ENCODE measurements around the gene CFTR.
"Not testable (repeated sequence)": the region's sequence is repeated elsewhere in the genome, so short reads cannot be mapped to it uniquely, and the experiment has no call there.

Gene CFTR

GRCh38 chr7:117698018-117698417 lies 218.2 kb downstream of the CFTR start:
- no peak for DNase-seq

GRCh38 chr7:117704063-117704462 lies 224.2 kb downstream of the CFTR start:
- DNase-seq: no peak

GRCh38 chr7:117705630-117706029 lies 225.8 kb downstream of the CFTR start:
- DNase-seq: no peak

GRCh38 chr7:117706210-117706609 lies 226.4 kb downstream of the CFTR start:
- DNase-seq: no peak

- no peak for DNase-seq
Measured at GRCh38 chr7:117707080-117707479, 227.3 kb downstream of the CFTR start.

GRCh38 chr7:117708173-117708572 lies 228.3 kb downstream of the CFTR start:
- not testable (repeated sequence) for DNase-seq

- no peak for DNase-seq
Measured at GRCh38 chr7:117711556-117711955, 231.7 kb downstream of the CFTR start.

- DNase-seq: no peak
Measured at GRCh38 chr7:117715784-117716445, 236.1 kb downstream of the CFTR start.

GRCh38 chr7:117716707-117717299 lies 237.0 kb downstream of the CFTR start:
- no peak for DNase-seq

GRCh38 chr7:117717357-117717756 lies 237.5 kb downstream of the CFTR start:
- DNase-seq: no peak

All from central memory CD4-positive, alpha-beta T cell (primary cell).